Testis (tissue), 3 donors: ENCODE results near the gene UNK. TPM values are rescaled to one million over a fixed set of nuclear protein-coding genes. Genes with fewer than 3 reads are reported as not detected.

ENCODE experiments used
- DNase-seq: peaks from one replicate; pipeline ENCODE4 v3.0.0-alpha.2; 2019
- H3K27ac ChIP-seq, 2 donors: fragments of 200-600 bp; sonication (generic); one replicate each; pipeline ENCODE4 v1.5.1; 2019
- H3K27me3 ChIP-seq: fragments of 200-600 bp; sonication (generic); one replicate; pipeline ENCODE4 v1.5.1; 2019
- H3K36me3 ChIP-seq: fragments of 200-600 bp; sonication (generic); one replicate; pipeline ENCODE4 v1.5.1; 2017; ENCODE audit warnings: low read depth; ENCODE audit errors: missing control alignments
- H3K4me1 ChIP-seq: fragments of 200-600 bp; sonication (generic); one replicate; pipeline ENCODE4 v1.5.1; 2019
- H3K4me3 ChIP-seq, 2 donors: fragments of 200-600 bp; sonication (generic); one replicate each; pipeline ENCODE4 v1.5.1; 2017 to 2019
- H3K9me3 ChIP-seq: fragments of 200-600 bp; sonication (generic); one replicate; pipeline ENCODE4 v1.5.1; 2017
- POLR2A ChIP-seq: fragments of 450-650 bp; IDR thresholded peaks from one replicate; pipeline ENCODE4 v1.6.1; 2017; ENCODE audit warnings: antibody characterized with exemption, mild to moderate bottlenecking, moderate library complexity
- WGBS, 2 donors: methylation state at CpG; one replicate each; pipeline ENCODE4 v1.1.5; 2018; 5-methylcytosine and 5-hydroxymethylcytosine counted together
- intact Hi-C: fragments of 100-400 bp; cut with DNase I; formaldehyde crosslinking; loops from one replicate; pipeline ENCODE4 v1.15.1; 2023; ENCODE audit warnings: low total_unique reads
- polyA plus RNA-seq: library from polyadenylated mRNA; stranded (reverse); fragments of 350-450 nt; fragmentation: Illumina TruSeq; extraction: RNeasy Lipid Tissue Mini Kit (QIAGEN cat#74804); gene quantifications from one replicate; pipeline ENCODE4 v1.2.3, GENCODE V29; 2014; ENCODE audit warnings: low read depth, low replicate concordance; ENCODE audit not compliant: insufficient read depth
- total RNA-seq, 2 donors: library from RNA; depleted of rRNA; stranded (reverse); fragments of >200 nt; gene quantifications; one replicate each; pipeline ENCODE4 v1.2.3, GENCODE V29; 2016
- TF ChIP-seq, protein P1 (sequence below), 3 experiments: fragments of 450-650 bp in 2 of 3; fragments of 200-600 bp in 1 of 3; sonication (generic) in 1 of 3; IDR thresholded peaks; one replicate each; pipeline ENCODE4 v1.5.1; 2016 to 2019; ENCODE audit warnings: antibody characterized with exemption in 3 of 3, mild to moderate bottlenecking in 2 of 3, moderate library complexity in 1 of 3

The UNK gene
- total and polyA plus RNA-seq, 3 donors from 2014 or later: 57.2 to 76.0 (median 66.7) TPM

DNA sequence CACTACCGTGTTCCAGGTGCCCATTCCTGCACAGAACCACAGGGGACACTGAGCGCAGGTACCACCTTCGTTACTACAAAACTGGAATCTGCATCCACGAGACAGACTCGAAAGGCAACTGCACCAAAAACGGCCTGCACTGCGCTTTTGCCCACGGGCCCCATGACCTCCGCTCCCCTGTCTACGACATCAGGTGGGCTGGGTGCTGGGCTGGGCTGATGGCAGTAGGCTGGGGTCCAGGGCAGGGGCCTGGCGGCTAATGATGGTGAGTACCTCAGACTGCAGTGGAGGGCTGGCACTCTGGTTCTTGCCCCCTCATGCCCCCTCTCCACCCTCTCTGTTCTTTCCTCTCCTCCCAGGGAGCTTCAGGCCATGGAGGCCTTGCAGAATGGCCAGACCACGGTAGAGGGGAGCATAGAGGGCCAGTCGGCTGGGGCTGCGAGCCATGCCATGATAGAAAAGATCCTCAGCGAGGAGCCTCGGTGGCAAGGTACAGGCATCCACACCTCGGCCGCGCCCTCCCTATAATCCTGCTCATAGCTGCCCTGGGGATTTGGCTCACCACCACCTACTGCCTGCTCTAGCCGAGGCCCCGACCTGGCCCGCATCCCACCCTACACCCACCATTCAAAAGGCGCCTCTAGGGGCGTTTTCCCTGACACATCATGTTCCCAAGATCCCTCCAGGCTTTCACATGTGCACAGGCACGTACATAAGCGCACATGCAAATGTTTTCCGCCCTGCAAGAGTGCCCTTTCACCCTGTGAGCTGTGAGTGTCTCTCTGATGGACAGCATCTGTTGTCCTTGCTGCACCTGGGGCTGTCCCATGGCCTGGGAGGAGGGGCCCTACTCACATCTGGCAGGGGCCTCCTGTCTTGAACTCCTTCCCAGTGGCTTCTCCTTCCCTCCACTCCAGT is 27.7 kb downstream of the UNK start:
- Histone ChIP-seq H3K27me3 (no peaks in the 10 kb centered on the region), H3K27ac (no peak overlapping the region), H3K4me1 (peaks cover 11% of the 10 kb centered on the region), H3K9me3 (no peaks in the 10 kb centered on the region), H3K4me3 (no peak overlapping the region), H3K36me3 (no peaks in the 10 kb centered on the region)
- 90 to 92% methylated on average over 27 of the region's 27 CpGs for WGBS, 2 donors
- intact Hi-C loops: no loop called here
- no peak for DNase-seq
- TF ChIP-seq POLR2A: no peak
- TF ChIP-seq, protein P1, sequence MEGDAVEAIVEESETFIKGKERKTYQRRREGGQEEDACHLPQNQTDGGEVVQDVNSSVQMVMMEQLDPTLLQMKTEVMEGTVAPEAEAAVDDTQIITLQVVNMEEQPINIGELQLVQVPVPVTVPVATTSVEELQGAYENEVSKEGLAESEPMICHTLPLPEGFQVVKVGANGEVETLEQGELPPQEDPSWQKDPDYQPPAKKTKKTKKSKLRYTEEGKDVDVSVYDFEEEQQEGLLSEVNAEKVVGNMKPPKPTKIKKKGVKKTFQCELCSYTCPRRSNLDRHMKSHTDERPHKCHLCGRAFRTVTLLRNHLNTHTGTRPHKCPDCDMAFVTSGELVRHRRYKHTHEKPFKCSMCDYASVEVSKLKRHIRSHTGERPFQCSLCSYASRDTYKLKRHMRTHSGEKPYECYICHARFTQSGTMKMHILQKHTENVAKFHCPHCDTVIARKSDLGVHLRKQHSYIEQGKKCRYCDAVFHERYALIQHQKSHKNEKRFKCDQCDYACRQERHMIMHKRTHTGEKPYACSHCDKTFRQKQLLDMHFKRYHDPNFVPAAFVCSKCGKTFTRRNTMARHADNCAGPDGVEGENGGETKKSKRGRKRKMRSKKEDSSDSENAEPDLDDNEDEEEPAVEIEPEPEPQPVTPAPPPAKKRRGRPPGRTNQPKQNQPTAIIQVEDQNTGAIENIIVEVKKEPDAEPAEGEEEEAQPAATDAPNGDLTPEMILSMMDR (IDR thresholded peaks at IDR 0.05): no peak

- Histone ChIP-seq H3K9me3 (no peaks in the 10 kb centered on the region), H3K4me1 (peaks cover 10% of the 10 kb centered on the region), H3K27ac (no peak overlapping the region), H3K4me3 (no peak overlapping the region), H3K36me3 (no peaks in the 10 kb centered on the region), H3K27me3 (no peaks in the 10 kb centered on the region)
- WGBS, 2 donors: 80 to 86% methylated on average over 19 to 24 of the region's 24 CpGs
- no peak for DNase-seq
- TF ChIP-seq POLR2A: no peak
- TF ChIP-seq, protein P1 (IDR thresholded peaks at IDR 0.05): no peak
- intact Hi-C loops: no loop called here
Measured at GRCh38 chr17:75813081-75814020, 28.7 kb downstream of the UNK start.

GRCh38 chr17:75814021-75814395 is 29.4 kb downstream of the UNK start:
- no peak overlapping the region for H3K27ac ChIP-seq
- H3K4me3 ChIP-seq: no peak overlapping the region
- WGBS, 2 donors: 92 to 97% methylated on average over 5 to 6 of the region's 6 CpGs
- TF ChIP-seq, protein P1 (IDR thresholded peaks at IDR 0.05): no peak
- TF ChIP-seq POLR2A: no peak
- intact Hi-C loops: no loop called here
- H3K9me3 ChIP-seq: no peaks in the 10 kb centered on the region
- H3K36me3 ChIP-seq: no peaks in the 10 kb centered on the region
- DNase-seq: no peak
- no peaks in the 10 kb centered on the region for H3K27me3 ChIP-seq
- H3K4me1 ChIP-seq: peaks cover 5% of the 10 kb centered on the region

GRCh38 chr17:75814900-75815373 is 30.3 kb downstream of the UNK start:
- Histone ChIP-seq H3K9me3 (no peaks in the 10 kb centered on the region), H3K4me1 (no peaks in the 10 kb centered on the region), H3K27ac (no peak overlapping the region), H3K36me3 (no peaks in the 10 kb centered on the region), H3K4me3 (no peak overlapping the region), H3K27me3 (no peaks in the 10 kb centered on the region)
- intact Hi-C loops: no loop called here
- no peak for DNase-seq
- TF ChIP-seq POLR2A: no peak
- TF ChIP-seq, protein P1 (IDR thresholded peaks at IDR 0.05): no peak
- 88 to 93% methylated on average over 3 to 13 of the region's 13 CpGs for WGBS, 2 donors
